Measurements from ENCODE around the gene LSM4.

GRCh38 chr19:18340190-18340989, 17.5 kb upstream of the LSM4 start, which contains the start of gene PGPEP1:
- TF ChIP-seq POLR2A (IDR thresholded peaks at IDR 0.05) (no peak), CTCF (IDR thresholded peaks at IDR 0.05) (no peak)
